KMS-11 (cell line): ENCODE measurements around the gene CAPS.

ENCODE experiments used
- H2AFZ ChIP-seq: fragments of 200-600 bp; sonication (generic); 2 replicates; pipeline ENCODE4 v1.6.1; 2016; ENCODE audit warnings: antibody characterized with exemption, mixed run types, low read depth
- H3K27ac ChIP-seq: fragments of 200-600 bp; sonication (generic); 2 replicates; pipeline ENCODE4 v1.6.1; 2016; ENCODE audit warnings: mild to moderate bottlenecking, mixed run types
- H3K27me3 ChIP-seq: fragments of 200-600 bp; sonication (generic); 2 replicates; pipeline ENCODE4 v1.6.1; 2017; ENCODE audit warnings: mild to moderate bottlenecking, low read depth, mixed run types, moderate library complexity; ENCODE audit not compliant: insufficient read depth
- H3K36me3 ChIP-seq: fragments of 200-600 bp; sonication (generic); 2 replicates; pipeline ENCODE4 v1.6.1; 2017; ENCODE audit warnings: mild to moderate bottlenecking, mixed run types; ENCODE audit not compliant: insufficient read depth
- H3K4me1 ChIP-seq: fragments of 200-600 bp; sonication (generic); 2 replicates; pipeline ENCODE4 v1.6.1; 2016; ENCODE audit warnings: mild to moderate bottlenecking, low read depth, mixed run types; ENCODE audit not compliant: poor library complexity, severe bottlenecking
- H3K4me2 ChIP-seq: fragments of 200-600 bp; sonication (generic); 2 replicates; pipeline ENCODE4 v1.7.0; 2016; ENCODE audit warnings: mild to moderate bottlenecking, mixed run types
- H3K4me3 ChIP-seq: fragments of 200-600 bp; sonication (generic); IDR thresholded peaks from 2 replicates; pipeline ENCODE4 v1.6.1; 2017; ENCODE audit warnings: low read depth, low read length, mixed read lengths; ENCODE audit not compliant: insufficient read depth
- H3K79me2 ChIP-seq: fragments of 200-600 bp; sonication (generic); 2 replicates; pipeline ENCODE4 v1.6.1; 2016; ENCODE audit warnings: low read depth, mixed run types; ENCODE audit not compliant: insufficient read depth
- H3K9ac ChIP-seq: fragments of 200-600 bp; sonication (generic); 2 replicates; pipeline ENCODE4 v1.6.1; 2016; ENCODE audit warnings: mild to moderate bottlenecking, mixed run types
- H4K20me1 ChIP-seq: fragments of 200-600 bp; sonication (generic); 2 replicates; pipeline ENCODE4 v1.6.1; 2016; ENCODE audit warnings: mild to moderate bottlenecking, mixed run types; ENCODE audit not compliant: insufficient read depth
- CTCF ChIP-seq: fragments of 200-600 bp; sonication (generic); conservative IDR thresholded peaks from 2 replicates; pipeline ENCODE4 v1.6.1; 2017; ENCODE audit warnings: low read depth, mild to moderate bottlenecking, antibody characterized with exemption, low read length, moderate library complexity, mixed read lengths

Gene CAPS

GRCh38 chr19:5910638-5910907, 3.5 kb upstream of the CAPS start:
- no peak for TF ChIP-seq CTCF
- Histone ChIP-seq H3K4me2 (no peak overlapping the region), H3K4me3 (no peak overlapping the region), H3K36me3 (no peaks in the 10 kb centered on the region), H4K20me1 (no peaks in the 10 kb centered on the region), H3K27ac (no peak overlapping the region), H3K4me1 (peaks cover under 1% of the 10 kb centered on the region), H2AFZ (no peak overlapping the region), H3K9ac (no peak overlapping the region), H3K27me3 (no peaks in the 10 kb centered on the region), H3K79me2 (no peaks in the 10 kb centered on the region)

GRCh38 chr19:5911366-5911765, 2.7 kb upstream of the CAPS start:
- no peak overlapping the region for H3K4me2 ChIP-seq
- H4K20me1 ChIP-seq, result no peaks in the 10 kb centered on the region
- H3K9ac ChIP-seq, result no peak overlapping the region
- no peak overlapping the region for H3K4me3 ChIP-seq
- no peaks in the 10 kb centered on the region for H3K36me3 ChIP-seq
- TF ChIP-seq CTCF, result no peak
- H3K4me1 ChIP-seq, result no peaks in the 10 kb centered on the region
- no peaks in the 10 kb centered on the region for H3K79me2 ChIP-seq
- no peak overlapping the region for H2AFZ ChIP-seq
- no peaks in the 10 kb centered on the region for H3K27me3 ChIP-seq
- H3K27ac ChIP-seq, result no peak overlapping the region

- Histone ChIP-seq H3K27ac (no peak overlapping the region), H3K4me3 (no peak overlapping the region), H3K79me2 (no peaks in the 10 kb centered on the region), H3K4me2 (no peak overlapping the region), H3K4me1 (no peaks in the 10 kb centered on the region), H3K27me3 (no peaks in the 10 kb centered on the region), H4K20me1 (no peaks in the 10 kb centered on the region), H2AFZ (no peak overlapping the region), H3K36me3 (no peaks in the 10 kb centered on the region), H3K9ac (no peak overlapping the region)
- TF ChIP-seq CTCF, result no peak
These were observed 312 bp downstream of the CAPS start for GRCh38 chr19:5914358-5914774.

GRCh38 chr19:5914946-5915781, 1.1 kb downstream of the CAPS start:
- H3K27me3 ChIP-seq, result no peaks in the 10 kb centered on the region
- H3K4me3 ChIP-seq, result no peak overlapping the region
- no peaks in the 10 kb centered on the region for H3K4me1 ChIP-seq
- no peak for TF ChIP-seq CTCF
- H3K36me3 ChIP-seq, result no peaks in the 10 kb centered on the region
- no peak overlapping the region for H3K27ac ChIP-seq
- no peak overlapping the region for H3K4me2 ChIP-seq
- H3K79me2 ChIP-seq, result no peaks in the 10 kb centered on the region
- H4K20me1 ChIP-seq, result no peaks in the 10 kb centered on the region
- H2AFZ ChIP-seq, result no peak overlapping the region
- no peak overlapping the region for H3K9ac ChIP-seq
